Small intestine (tissue), 16 donors: ENCODE results near the gene SEM1. TPM values are rescaled to one million over a fixed set of nuclear protein-coding genes. Genes with fewer than 3 reads are reported as not detected.
A peak's percentile ranks its signal among the peaks of the same experiment; 100 is the strongest.
"Not testable (repeated sequence)": the region's sequence is repeated elsewhere in the genome, so short reads cannot be mapped to it uniquely, and the experiment has no call there.

Experiments
- DNase-seq, 2 donors: peaks; one replicate each; pipeline versions ENCODE4 v3.0.0 to v3.0.0-alpha.2; 2013
- FAIRE-seq: peaks from 2 replicates; lab custom pipeline; 2012; peaks lifted over from hg19 to GRCh38; lab: Jason Lieb, UNC
- H3K27ac ChIP-seq, 3 donors: one replicate each; pipeline ENCODE4 v1.5.1; 2013; ENCODE audit warnings: low read length in 2 of 3, mild to moderate bottlenecking in 2 of 3, control low read depth in 1 of 3, inconsistent platforms in 1 of 3, low read depth in 1 of 3, moderate library complexity in 1 of 3
- H3K27me3 ChIP-seq, 3 donors: one replicate each; pipeline ENCODE4 v1.6.1; 2013; ENCODE audit warnings: low read length in 3 of 3, inconsistent platforms in 1 of 3; ENCODE audit not compliant: control insufficient read depth in 3 of 3, insufficient read depth in 3 of 3
- H3K36me3 ChIP-seq, 3 donors: one replicate each; pipeline ENCODE4 v1.6.1; 2013; ENCODE audit warnings: low read length in 3 of 3, inconsistent platforms in 1 of 3, low read depth in 1 of 3, mild to moderate bottlenecking in 1 of 3, moderate library complexity in 1 of 3; ENCODE audit not compliant: control insufficient read depth in 3 of 3, insufficient read depth in 2 of 3
- H3K4me1 ChIP-seq, 3 donors: one replicate each; pipeline ENCODE4 v1.6.1; 2013; ENCODE audit warnings: low read length in 2 of 3, inconsistent platforms in 1 of 3, low read depth in 1 of 3, mild to moderate bottlenecking in 1 of 3, moderate library complexity in 1 of 3; ENCODE audit not compliant: control insufficient read depth in 3 of 3, insufficient read depth in 2 of 3
- H3K4me3 ChIP-seq, 3 donors: one replicate each; pipeline ENCODE4 v1.5.1; 2013; ENCODE audit warnings: low read length in 3 of 3, control low read depth in 1 of 3, inconsistent platforms in 1 of 3, low read depth in 1 of 3, mild to moderate bottlenecking in 1 of 3, moderate library complexity in 1 of 3
- H3K9me3 ChIP-seq, 2 donors: one replicate each; pipeline ENCODE4 v1.6.1; 2013; ENCODE audit warnings: low read depth in 1 of 2, low read length in 1 of 2; ENCODE audit not compliant: control insufficient read depth in 2 of 2, insufficient read depth in 1 of 2
- WGBS, 3 donors: extraction: QIAGEN DNeasy Blood & Tissue Kit; methylation state at CpG; one replicate each; pipeline ENCODE4 v1.1.7; 2013; 5-methylcytosine and 5-hydroxymethylcytosine counted together
- long read RNA-seq, 10 donors: transcript quantifications; one replicate each; lab custom pipeline, GENCODE V29; 2026
- polyA plus RNA-seq, 4 donors: library from polyadenylated mRNA; stranded (reverse) in 3 of 4; unstranded in 1 of 4; fragments of 200-250 nt in 3 of 4; fragments of 120-200 nt in 1 of 4; gene quantifications; one replicate each; pipeline versions ENCODE4 v1.2.1 to v1.2.3, GENCODE V29; 2013
- donor health status: healthy with polysubstance abuse.
- donor health status: control.
- donor health status: control.
- donor health status: Bipolar disorder and iron deficiency.
- donor health status: healthy.

Gene SEM1
- polyA plus RNA-seq: 100 to 1,000 TPM in 2 of 4 donors, 10 to 100 TPM in 2; 84.6 to 174 (median 100) TPM
- long read RNA-seq, donor 1, transcript SEM1-209 (2 exons, 2,773 nt): minor isoform, 36 of 412 reads
- long read RNA-seq, donor 1, transcript SEM1-201 (3 exons, 1,314 nt): major isoform, 356 of 412 reads
- long read RNA-seq, donor 1, partial matches to known transcripts: 12 of 412 reads
- long read RNA-seq, donor 1, other reads (novel, unspliced or antisense): 7 of 412 reads
- long read RNA-seq, donor 2, transcript SEM1-209 (2 exons, 2,773 nt): minor isoform, 6 of 104 reads
- long read RNA-seq, donor 2, transcript SEM1-201 (3 exons, 1,314 nt): major isoform, 91 of 104 reads
- long read RNA-seq, donor 2, partial matches to known transcripts: 6 of 104 reads
- long read RNA-seq, donor 2, other reads (novel, unspliced or antisense): 0 of 104 reads
- long read RNA-seq, donor 3, transcript SEM1-201 (3 exons, 1,314 nt): major isoform, 186 of 208 reads
- long read RNA-seq, donor 3, transcript SEM1-209 (2 exons, 2,773 nt): minor isoform, 22 of 208 reads
- long read RNA-seq, donor 3, partial matches to known transcripts: 0 of 208 reads
- long read RNA-seq, donor 3, other reads (novel, unspliced or antisense): 0 of 208 reads
- long read RNA-seq, donor 4, transcript SEM1-201 (3 exons, 1,314 nt): major isoform, 10 of 12 reads
- long read RNA-seq, donor 4, partial matches to known transcripts: 0 of 12 reads
- long read RNA-seq, donor 4, other reads (novel, unspliced or antisense): 0 of 12 reads
- long read RNA-seq, donor 5, transcript SEM1-209 (2 exons, 2,773 nt): minor isoform, 9 of 60 reads
- long read RNA-seq, donor 5, transcript SEM1-201 (3 exons, 1,314 nt): major isoform, 51 of 60 reads
- long read RNA-seq, donor 5, partial matches to known transcripts: 0 of 60 reads
- long read RNA-seq, donor 5, other reads (novel, unspliced or antisense): 0 of 60 reads
- long read RNA-seq, donor 6, transcript SEM1-201 (3 exons, 1,314 nt): major isoform, 113 of 124 reads
- long read RNA-seq, donor 6, transcript SEM1-209 (2 exons, 2,773 nt): minor isoform, 10 of 124 reads
- long read RNA-seq, donor 6, partial matches to known transcripts: 0 of 124 reads
- long read RNA-seq, donor 6, other reads (novel, unspliced or antisense): 0 of 124 reads
- long read RNA-seq, donor 7, transcript SEM1-209 (2 exons, 2,773 nt): minor isoform, 35 of 339 reads
- long read RNA-seq, donor 7, transcript SEM1-201 (3 exons, 1,314 nt): major isoform, 303 of 339 reads
- long read RNA-seq, donor 7, partial matches to known transcripts: 0 of 339 reads
- long read RNA-seq, donor 7, other reads (novel, unspliced or antisense): 0 of 339 reads
- long read RNA-seq, donor 8, transcript SEM1-201 (3 exons, 1,314 nt): major isoform, 26 of 26 reads
- long read RNA-seq, donor 8, partial matches to known transcripts: 0 of 26 reads
- long read RNA-seq, donor 8, other reads (novel, unspliced or antisense): 0 of 26 reads
- long read RNA-seq, donor 9, transcript SEM1-201 (3 exons, 1,314 nt): major isoform, 44 of 48 reads
- long read RNA-seq, donor 9, partial matches to known transcripts: 0 of 48 reads
- long read RNA-seq, donor 9, other reads (novel, unspliced or antisense): 0 of 48 reads
- long read RNA-seq, donor 10, transcript SEM1-209 (2 exons, 2,773 nt): minor isoform, 33 of 287 reads
- long read RNA-seq, donor 10, transcript SEM1-201 (3 exons, 1,314 nt): major isoform, 251 of 287 reads
- long read RNA-seq, donor 10, partial matches to known transcripts: 0 of 287 reads
- long read RNA-seq, donor 10, other reads (novel, unspliced or antisense): 0 of 287 reads

- H3K4me1 ChIP-seq: peaks cover 2 to 5% (median 3%) of the 10 kb centered on the region in 3 donors
- peak within 1 kb of the TSS; percentile 62 to 85 (median 83) for H3K4me3 ChIP-seq
- H3K27me3 ChIP-seq: no peaks in the 10 kb centered on the region
- H3K36me3 ChIP-seq: peaks cover 0 to 2% (median 0%) of the 10 kb centered on the region in 3 donors
- DNase-seq (peak; percentile 88 to 93), FAIRE-seq (no peak)
- H3K27ac ChIP-seq: peak within 1 kb of the TSS; percentile 82 to 91 (median 88)
- H3K9me3 ChIP-seq: peaks cover 0 to 8% of the 10 kb centered on the region in 2 donors
- 0 to 1% (median 1%) methylated on average over 44 to 46 of the region's 46 CpGs for WGBS, 3 donors
Measured at GRCh38 chr7:96709381-96710228, at the start of gene SEM1. SEM1 (minus strand) TSS chr7:96709846; CDS start chr7:96709763, 83 bp downstream.

DNA sequence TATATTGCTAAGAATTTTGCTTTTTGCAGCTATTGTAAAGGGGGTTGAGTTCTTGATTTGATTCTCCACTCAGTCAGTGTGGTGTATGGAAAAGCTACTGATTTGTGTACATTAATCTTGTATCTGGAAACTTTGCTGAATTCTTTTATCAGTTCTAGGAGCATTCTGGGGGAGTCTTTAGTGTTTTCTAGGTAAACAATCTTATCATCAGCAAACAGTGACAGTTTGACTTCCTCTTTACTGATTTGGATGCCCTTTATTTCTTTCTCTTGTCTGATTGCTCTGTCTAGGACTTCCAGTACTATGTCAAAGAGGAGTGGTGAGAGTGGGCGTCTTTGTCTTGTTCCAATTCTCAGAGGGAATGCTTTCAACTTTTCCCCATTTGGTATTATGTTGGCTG, 48.2 kb upstream of the SEM1 start:
- FAIRE-seq, H3K27me3 ChIP-seq, DNase-seq, H3K4me3 ChIP-seq, H3K27ac ChIP-seq, H3K4me1 ChIP-seq, H3K36me3 ChIP-seq, H3K9me3 ChIP-seq: not testable (repeated sequence)
- WGBS, 3 donors: 40 to 69% (median 67%) methylated on average over 1 of the region's 1 CpG

DNA sequence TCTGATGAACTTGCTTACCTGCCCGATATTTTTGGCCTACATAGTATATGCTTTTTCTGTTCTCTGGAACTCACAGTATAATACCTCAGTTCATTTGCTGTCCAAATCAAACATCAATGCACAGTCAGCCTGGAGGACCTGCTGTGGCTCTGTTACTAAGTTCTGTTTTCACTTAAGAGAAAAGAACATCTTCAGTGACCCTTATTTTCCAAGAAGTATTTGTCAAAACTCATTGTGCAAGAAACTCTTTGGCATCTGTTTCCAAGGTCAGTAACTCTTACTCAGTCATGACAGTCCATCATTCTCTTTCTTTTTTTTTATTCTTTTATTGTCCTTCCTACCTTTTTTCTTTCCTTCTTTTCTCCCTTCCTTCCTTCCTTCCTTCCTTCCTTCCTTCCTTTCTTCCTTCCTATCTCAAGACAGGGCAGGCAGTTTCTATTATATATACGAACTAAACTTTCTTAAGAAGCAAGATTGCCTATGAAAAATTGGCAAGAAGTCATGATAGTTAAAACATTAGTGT, 37.8 kb upstream of the SEM1 start:
- no peak overlapping the region for H3K27ac ChIP-seq
- DNase-seq (no peak), FAIRE-seq (no peak)
- peaks cover 0 to 4% (median 0%) of the 10 kb centered on the region in 3 donors for H3K27me3 ChIP-seq
- H3K9me3 ChIP-seq: peaks cover 0 to 3% of the 10 kb centered on the region in 2 donors
- no peak overlapping the region for H3K4me3 ChIP-seq
- H3K4me1 ChIP-seq: no peaks in the 10 kb centered on the region
- WGBS, 3 donors: 56 to 68% (median 67%) methylated on average over 2 of the region's 2 CpGs
- no peaks in the 10 kb centered on the region for H3K36me3 ChIP-seq

GRCh38 chr7:96740130-96740529, 30.5 kb upstream of the SEM1 start:
- WGBS, 3 donors: 38 to 43% (median 38%) methylated on average over 4 of the region's 4 CpGs
- Histone ChIP-seq H3K27me3 (peaks cover 0 to 4% (median 3%) of the 10 kb centered on the region in 3 donors), H3K4me3 (no peak overlapping the region), H3K4me1 (no peaks in the 10 kb centered on the region), H3K9me3 (no peaks in the 10 kb centered on the region), H3K27ac (no peak overlapping the region), H3K36me3 (no peaks in the 10 kb centered on the region)
- DNase-seq (no peak), FAIRE-seq (no peak)

GRCh38 chr7:96739609-96740008, 30.0 kb upstream of the SEM1 start:
- Histone ChIP-seq H3K4me3 (no peak overlapping the region), H3K27me3 (peaks cover 0 to 4% (median 3%) of the 10 kb centered on the region in 3 donors), H3K27ac (no peak overlapping the region), H3K36me3 (no peaks in the 10 kb centered on the region), H3K4me1 (no peaks in the 10 kb centered on the region), H3K9me3 (no peaks in the 10 kb centered on the region)
- FAIRE-seq (no peak), DNase-seq (no peak)
- WGBS, 3 donors: 21 to 43% (median 31%) methylated on average over 1 of the region's 1 CpG

GRCh38 chr7:96739167-96739566, 29.5 kb upstream of the SEM1 start:
- 47 to 53% (median 48%) methylated on average over 1 of the region's 1 CpG for WGBS, 3 donors
- no peak overlapping the region for H3K27ac ChIP-seq
- no peaks in the 10 kb centered on the region for H3K4me1 ChIP-seq
- H3K9me3 ChIP-seq: no peaks in the 10 kb centered on the region
- FAIRE-seq (no peak), DNase-seq (no peak)
- peaks cover 0 to 4% (median 3%) of the 10 kb centered on the region in 3 donors for H3K27me3 ChIP-seq
- no peaks in the 10 kb centered on the region for H3K36me3 ChIP-seq
- no peak overlapping the region for H3K4me3 ChIP-seq
